ENCODE results near the gene RNF157. TPM values are rescaled to one million over a fixed set of nuclear protein-coding genes. Genes with fewer than 3 reads are reported as not detected.

Gene RNF157
- total and polyA plus RNA-seq, 10 of the 15 experiments (the other 5 are each of a cell fraction or from before 2014, with no cell fraction given): 1.4 to 15.9 (median 9.6) TPM

- POLR2A ChIA-PET: interaction anchor here (0.6 to 17.9 kb wide), 11 partner anchors 7 to 487 kb away, joined by 3 to 427 read pairs (median 4); partner anchors contain the start of genes RNF157 and UBALD2
- FAIRE-seq (no peak), ATAC-seq (no peak), DNase-seq (ENCODE audit: low read depth, low spot score) (no peak)
- Histone ChIP-seq H3K4me1 (ENCODE audit: control insufficient read depth, insufficient read depth, low read length) (peaks cover 48% of the 10 kb centered on the region), H3K27ac (ENCODE audit: control insufficient read depth, insufficient read depth) (peak overlapping the region; percentile 99), H4K20me1 (ENCODE audit: control insufficient read depth, insufficient read depth) (no peaks in the 10 kb centered on the region), H3K4me3 (peak overlapping the region; percentile 84), H3K4me2 (ENCODE audit: control insufficient read depth, insufficient read depth) (peak overlapping the region; percentile 99), H3K27me3 (replicated peaks in 1 of 2; ENCODE audit: control insufficient read depth in 2 of 2, insufficient read depth in 2 of 2, low read length in 1 of 2) (no peaks in the 10 kb centered on the region), H3K9me3 (replicated peaks; ENCODE audit: control insufficient read depth, insufficient read depth, low read length) (no peaks in the 10 kb centered on the region), H3K9ac (ENCODE audit: control insufficient read depth, insufficient read depth, low read length) (peak overlapping the region; percentile 93), H3K79me2 (ENCODE audit: control insufficient read depth, insufficient read depth, low read length) (peaks cover 72% of the 10 kb centered on the region), H2AFZ (ENCODE audit: control insufficient read depth, low read depth, low read length) (no peak overlapping the region), H3K36me3 (ENCODE audit: control insufficient read depth in 2 of 2, insufficient read depth in 2 of 2, low read length in 1 of 2) (no peaks in the 10 kb centered on the region; a peak in 1 of 4 replicates)
- no TSS peak for BruUV-seq (replicated peaks)
- CTCF ChIA-PET: interaction anchor here (0.7 to 10.6 kb wide), 7 partner anchors 10 to 146 kb away, joined by 3 to 160 read pairs (median 6); no protein-coding TSS in a partner anchor
- WGBS (ENCODE audit: insufficient coverage, insufficient replicate concordance, low lambda C conversion rate, missing lambda C conversion rate): 41% methylated on average over 12 of the region's 12 CpGs
- SMC1A ChIA-PET (ENCODE audit: uncharacterized antibody, unreplicated experiment): interaction anchor here (0.9 to 10.2 kb wide), 10 partner anchors 9 to 144 kb away, joined by 3 to 152 read pairs (median 14); no protein-coding TSS in a partner anchor
- in situ Hi-C loops (cut with MboI) (loop anchor here (25.0 kb wide), 2 partner anchors 1193 to 1893 kb away; partner anchors contain the start of gene SYNGR2), intact Hi-C loops (cut with micrococcal nuclease; ENCODE audit: unreplicated experiment) (loop anchor here (5.0 to 10.0 kb wide), 2 partner anchors 37 to 484 kb away; partner anchors contain the start of gene UNK)
- RAD21 ChIA-PET (ENCODE audit: unreplicated experiment): interaction anchor here (0.7 to 18.5 kb wide), 14 partner anchors 8 to 365 kb away, joined by 3 to 419 read pairs (median 7); partner anchors contain the start of genes MRPL38 and PRPSAP1
- TF ChIP-seq POLR2A (IDR thresholded peaks at IDR 0.05; ENCODE audit: low read depth, low read length) (peak; percentile 74; the same call in 1 of the 2 replicates), CHD4 (IDR thresholded peaks at IDR 0.05) (no peak), SMC3 (IDR thresholded peaks at IDR 0.05; ENCODE audit: borderline replicate concordance, low read length) (no peak), POU2F2 (IDR thresholded peaks at IDR 0.05; ENCODE audit: borderline replicate concordance, low read depth, low read length) (peak; percentile 62), BACH1 (IDR thresholded peaks at IDR 0.05; ENCODE audit: borderline replicate concordance) (peak; percentile 24; the same call in 1 of the 2 replicates), IKZF1 (conservative IDR thresholded peaks at IDR 0.05) (0 out of 2 replicates have a peak, but pooled peaks have one; percentile 32), BCL11A (IDR thresholded peaks at IDR 0.05; ENCODE audit: low read depth, low read length) (no peak), SPI1 (IDR thresholded peaks at IDR 0.05; ENCODE audit: borderline replicate concordance, insufficient read depth, low read depth, low read length) (no peak), LARP7 (IDR thresholded peaks at IDR 0.05) (0 out of 2 replicates have a peak, but pooled peaks have one; percentile 26), MTA2 (IDR thresholded peaks at IDR 0.05; ENCODE audit: low read depth) (peak; percentile 23; the same call in 1 of the 2 replicates), NR2F1 (conservative IDR thresholded peaks at IDR 0.05) (peak; percentile 83), WRNIP1 (IDR thresholded peaks at IDR 0.05; ENCODE audit: borderline replicate concordance, low read depth, low read length) (peak; percentile 74; the same call in 1 of the 2 replicates), HDGF (IDR thresholded peaks at IDR 0.05) (peak; percentile 21; the same call in 1 of the 2 replicates), HDAC6 (IDR thresholded peaks at IDR 0.05; ENCODE audit: unreplicated experiment) (peak; percentile 12), POLR2AphosphoS5 (IDR thresholded peaks at IDR 0.05; ENCODE audit: low read length) (peak; percentile 78), NKRF (conservative IDR thresholded peaks at IDR 0.05) (peak; percentile 20; the same call in 1 of the 2 replicates), BHLHE40 (IDR thresholded peaks at IDR 0.05; ENCODE audit: borderline replicate concordance in 1 of 2, low read depth in 2 of 2, low read length in 1 of 2) (0 out of 4 replicates have a peak, but pooled peaks of 1 of the 2 experiments have one; percentile 20), NBN (IDR thresholded peaks at IDR 0.05) (0 out of 2 replicates have a peak, but pooled peaks have one; percentile 15), SMARCA5 (IDR thresholded peaks at IDR 0.05) (no peak), MLLT1 (IDR thresholded peaks at IDR 0.05) (peak; percentile 15; the same call in 1 of the 2 replicates), DPF2 (IDR thresholded peaks at IDR 0.05) (peak; percentile 58; the same call in 1 of the 2 replicates)
Measured at GRCh38 chr17:76268991-76269981, 29.0 kb upstream of the RNF157 start.

Measured in GM12878 (cell line).